Fibroblast of the aortic adventitia (primary cell): ENCODE results near the gene SASH1. TPM values are rescaled to one million over a fixed set of nuclear protein-coding genes. Genes with fewer than 3 reads are reported as not detected.

Experiments used
- DNase-seq: peaks from one replicate; pipeline ENCODE4 v3.0.0-alpha.2; 2010; ENCODE audit warnings: low read depth
- H3K4me3 ChIP-seq: 2 replicates; pipeline ENCODE4 v1.5.1; 2011; ENCODE audit warnings: low read depth, mild to moderate bottlenecking, control low read depth, low read length, moderate library complexity
- CTCF ChIP-seq: IDR thresholded peaks from 2 replicates; pipeline ENCODE4 v1.5.1; 2011; ENCODE audit warnings: mild to moderate bottlenecking, low read length, control low read depth, inconsistent platforms; ENCODE audit not compliant: insufficient read depth
- small RNA-seq: library from RNA; depleted of rRNA; stranded (forward); fragments of <200 nt; gene quantifications from one replicate; pipeline ENCODE3, GENCODE V24; 2012
- total RNA-seq: library from RNA; depleted of rRNA; stranded (reverse); fragments of >200 nt; gene quantifications from 2 replicates; pipeline ENCODE4 v1.2.3, GENCODE V29; 2012; ENCODE audit warnings: low replicate concordance

SASH1 gene
- total RNA-seq, 1 donor, result 59.5 TPM

- TF ChIP-seq CTCF, result no peak
- no peak for DNase-seq
- H3K4me3 ChIP-seq, result no peak overlapping the region
Observed at GRCh38 chr6:148593813-148594170, 251.2 kb downstream of the SASH1 start.

- no peak for TF ChIP-seq CTCF
- no peak overlapping the region for H3K4me3 ChIP-seq
- peak; percentile 18 for DNase-seq
Observed at GRCh38 chr6:148595550-148595949, 252.9 kb downstream of the SASH1 start.

GRCh38 chr6:148596891-148597455 is 254.3 kb downstream of the SASH1 start:
- TF ChIP-seq CTCF, result no peak
- no peak overlapping the region for H3K4me3 ChIP-seq
- no peak for DNase-seq

GRCh38 chr6:148598724-148599123 is 256.1 kb downstream of the SASH1 start:
- DNase-seq, result no peak
- no peak for TF ChIP-seq CTCF
- H3K4me3 ChIP-seq, result no peak overlapping the region

- DNase-seq, result no peak
- TF ChIP-seq CTCF, result no peak
- no peak overlapping the region for H3K4me3 ChIP-seq
Observed at GRCh38 chr6:148599967-148600426, 257.4 kb downstream of the SASH1 start.

Small RNA genes lying within 50 kb of the gene (small RNA-seq; reads per million reads assigned to genes)
- gene SNRPEP6, result not detected
